ENCODE measurements around the gene P4HA2. TPM values are rescaled to one million over a fixed set of nuclear protein-coding genes. Genes with fewer than 3 reads are reported as not detected.
A peak's percentile ranks its signal among the peaks of the same experiment; 100 is the strongest.

The P4HA2 gene
- total RNA-seq, 1 experiment from 2014 or later: 36.8 TPM

GRCh38 chr5:132253008-132253441, 25.4 kb upstream of the P4HA2 start:
- no peak for DNase-seq (ENCODE audit: extremely low read depth, low read depth)

DNA sequence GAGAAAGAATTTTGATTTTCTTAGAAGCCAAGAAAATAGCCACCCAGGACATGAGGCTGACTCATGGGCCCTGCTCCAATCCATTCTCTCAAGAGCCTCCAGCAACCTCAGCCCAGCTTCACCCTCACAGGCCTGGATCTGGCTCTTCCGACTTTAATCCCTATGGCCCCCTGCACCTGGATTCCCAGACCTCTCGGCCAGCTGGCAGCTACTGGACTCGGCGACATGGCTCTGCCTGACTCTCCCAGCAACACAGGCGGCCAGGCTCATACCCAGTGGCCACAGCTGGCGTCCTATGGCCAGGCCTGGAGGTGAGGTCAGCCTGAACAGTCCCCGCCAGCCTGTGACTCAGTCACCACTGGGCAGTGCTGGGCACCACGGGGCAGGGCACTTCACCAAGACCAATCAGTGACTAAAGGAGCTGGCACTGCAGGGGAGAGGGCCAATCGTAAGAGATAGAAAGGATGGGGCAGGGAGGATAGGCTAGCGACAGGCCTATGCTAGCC, 23.6 kb upstream of the P4HA2 start:
- DNase-seq (ENCODE audit: extremely low read depth, low read depth): no peak

- no peak for DNase-seq (ENCODE audit: extremely low read depth, low read depth)
Observed at GRCh38 chr5:132250547-132250946, 22.9 kb upstream of the P4HA2 start.

GRCh38 chr5:132246806-132247205, 19.2 kb upstream of the P4HA2 start:
- no peak for DNase-seq (ENCODE audit: extremely low read depth, low read depth)

DNA sequence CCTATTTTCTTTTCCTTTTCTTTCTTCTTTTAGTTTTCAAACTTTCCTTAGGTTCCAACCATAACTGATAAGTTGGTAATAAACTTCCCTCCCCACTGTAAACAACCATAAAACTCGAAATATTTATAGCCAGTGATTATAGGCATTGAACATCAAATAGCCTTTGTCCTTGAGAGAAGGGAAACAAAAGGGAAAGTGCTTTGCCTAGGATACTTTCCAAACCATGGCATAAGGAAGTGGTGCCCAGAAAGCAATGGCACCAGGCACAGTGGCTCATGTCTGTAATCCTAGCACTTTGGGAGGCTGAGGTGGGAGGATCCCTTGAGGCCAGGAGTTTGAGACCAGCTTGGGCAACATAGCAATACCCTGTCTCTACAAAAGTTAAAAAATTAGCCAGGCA, 17.9 kb upstream of the P4HA2 start:
- no peak for DNase-seq (ENCODE audit: extremely low read depth, low read depth)

GRCh38 chr5:132243366-132243977, 15.8 kb upstream of the P4HA2 start:
- no peak for DNase-seq (ENCODE audit: extremely low read depth, low read depth)

DNA sequence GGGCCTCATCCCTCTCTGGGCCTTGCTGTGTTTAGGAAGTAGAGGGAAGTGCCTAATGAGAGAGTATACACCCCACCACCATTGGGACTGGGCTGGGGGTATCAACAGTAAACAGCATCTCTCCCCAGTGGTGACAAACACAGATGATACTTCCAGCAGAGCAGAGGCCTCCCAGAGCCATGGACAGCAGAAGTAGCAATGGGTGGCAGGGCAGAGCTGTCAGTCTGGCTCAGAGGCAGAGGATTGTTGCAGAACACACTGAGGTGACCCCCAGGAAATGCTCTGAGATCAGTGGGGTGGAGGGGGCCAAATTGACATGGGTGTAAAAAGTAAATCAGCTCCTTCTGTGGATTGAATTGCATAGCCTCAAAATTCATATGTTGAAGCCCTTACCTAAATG, 12.1 kb upstream of the P4HA2 start:
- no peak for DNase-seq (ENCODE audit: extremely low read depth, low read depth)

DNA sequence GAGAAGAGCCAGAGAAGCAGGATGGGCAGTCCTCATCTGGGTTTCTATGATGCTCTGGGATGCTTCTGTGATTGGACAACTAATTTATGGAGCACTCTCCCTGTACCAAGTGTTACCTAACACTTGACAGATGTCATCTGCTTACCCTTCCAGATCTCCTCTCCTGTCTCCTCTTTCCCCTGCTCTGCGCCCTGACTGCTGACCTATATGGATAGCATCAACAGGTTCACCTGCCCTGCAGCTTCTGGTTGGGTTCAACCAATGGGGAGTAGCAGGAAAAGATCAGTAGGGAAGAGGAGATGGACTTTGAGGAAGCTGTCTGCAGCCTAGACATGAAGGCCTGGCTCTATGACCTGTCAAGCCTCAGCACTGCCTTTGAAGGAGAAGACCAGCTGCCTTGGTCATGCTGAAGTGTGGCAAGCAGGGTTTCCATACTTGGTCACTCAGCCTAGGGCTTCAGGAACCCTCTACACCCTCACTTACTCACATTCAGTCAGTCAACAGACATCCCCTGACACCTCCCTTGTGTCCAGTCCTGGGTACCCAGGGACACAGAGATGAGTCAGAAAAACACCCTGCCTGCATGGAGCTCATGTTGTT, 11.3 kb upstream of the P4HA2 start:
- no peak for DNase-seq (ENCODE audit: extremely low read depth, low read depth)

GRCh38 chr5:132238169-132238744, 10.6 kb upstream of the P4HA2 start:
- peak; percentile 62 for DNase-seq (ENCODE audit: extremely low read depth, low read depth)

DNA sequence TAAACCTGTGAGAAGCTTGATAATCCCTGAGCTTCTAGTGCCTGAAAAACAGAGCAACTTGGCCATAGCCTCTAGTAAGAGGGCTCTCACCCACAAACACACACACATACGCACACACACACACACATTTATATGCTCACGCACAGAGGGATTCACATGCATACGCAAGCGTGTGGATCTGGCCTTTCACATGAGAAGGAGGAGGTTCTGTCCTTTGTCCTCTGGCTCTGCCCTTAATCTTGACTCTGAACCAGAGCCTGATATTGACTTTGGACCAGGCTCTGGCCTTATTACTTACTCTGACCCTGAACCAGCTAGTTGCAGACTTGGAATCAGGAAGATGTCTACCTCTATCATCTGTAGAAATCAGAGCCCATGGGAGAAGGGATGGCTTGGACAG, 10.0 kb upstream of the P4HA2 start:
- no peak for DNase-seq (ENCODE audit: extremely low read depth, low read depth)

- no peak for DNase-seq (ENCODE audit: extremely low read depth, low read depth)
Observed at GRCh38 chr5:132237141-132237540, 9.5 kb upstream of the P4HA2 start.

DNA sequence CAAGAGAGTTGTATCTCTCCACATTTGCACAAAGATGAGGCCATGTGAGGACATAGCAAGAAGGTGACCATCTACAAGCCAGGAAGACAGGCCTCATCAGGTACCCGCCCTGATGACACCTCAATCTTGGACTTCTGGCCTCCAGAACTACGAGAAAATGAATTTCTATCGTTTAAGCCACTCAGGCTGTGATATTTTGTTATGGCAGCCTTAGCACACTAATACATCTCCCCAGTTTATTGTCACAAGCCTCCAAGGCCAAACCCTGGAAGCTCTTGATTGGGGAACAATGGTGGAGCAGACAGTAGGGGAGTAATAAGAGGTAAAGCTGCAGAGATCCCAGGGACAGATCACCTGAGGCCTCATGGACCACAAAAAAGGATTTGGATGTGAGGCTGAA, 7.7 kb upstream of the P4HA2 start:
- DNase-seq (ENCODE audit: extremely low read depth, low read depth): no peak

GRCh38 chr5:132234684-132235062, 7.0 kb upstream of the P4HA2 start:
- DNase-seq (ENCODE audit: extremely low read depth, low read depth): no peak

GRCh38 chr5:132233811-132234683, 6.4 kb upstream of the P4HA2 start:
- DNase-seq (ENCODE audit: extremely low read depth, low read depth): no peak

GRCh38 chr5:132233081-132233480, 5.4 kb upstream of the P4HA2 start:
- no peak for DNase-seq (ENCODE audit: extremely low read depth, low read depth)

- DNase-seq (ENCODE audit: extremely low read depth, low read depth): no peak
Observed at GRCh38 chr5:132232465-132232864, 4.8 kb upstream of the P4HA2 start.

DNA sequence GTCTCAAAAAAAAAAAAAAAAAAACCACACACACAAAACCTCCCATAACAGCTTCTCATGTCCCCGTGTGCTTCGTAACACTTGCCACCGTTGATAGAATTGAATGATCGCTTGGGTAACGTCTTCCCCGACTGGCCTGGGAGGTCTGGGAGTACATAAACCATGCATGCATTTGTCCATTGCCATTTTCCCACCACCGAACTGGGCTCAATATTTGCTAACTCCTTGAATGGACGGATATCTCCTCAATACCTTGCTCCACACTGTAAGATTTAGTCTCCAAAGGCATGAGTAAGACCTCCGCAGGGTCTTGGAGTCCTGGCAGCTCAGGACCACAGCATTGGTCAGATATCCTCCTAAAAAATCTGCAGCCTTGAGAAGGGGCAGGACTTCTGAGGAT, 3.2 kb upstream of the P4HA2 start:
- DNase-seq (ENCODE audit: extremely low read depth, low read depth): no peak

GRCh38 chr5:132229236-132229635, 1.6 kb upstream of the P4HA2 start:
- DNase-seq (ENCODE audit: extremely low read depth, low read depth): no peak

DNA sequence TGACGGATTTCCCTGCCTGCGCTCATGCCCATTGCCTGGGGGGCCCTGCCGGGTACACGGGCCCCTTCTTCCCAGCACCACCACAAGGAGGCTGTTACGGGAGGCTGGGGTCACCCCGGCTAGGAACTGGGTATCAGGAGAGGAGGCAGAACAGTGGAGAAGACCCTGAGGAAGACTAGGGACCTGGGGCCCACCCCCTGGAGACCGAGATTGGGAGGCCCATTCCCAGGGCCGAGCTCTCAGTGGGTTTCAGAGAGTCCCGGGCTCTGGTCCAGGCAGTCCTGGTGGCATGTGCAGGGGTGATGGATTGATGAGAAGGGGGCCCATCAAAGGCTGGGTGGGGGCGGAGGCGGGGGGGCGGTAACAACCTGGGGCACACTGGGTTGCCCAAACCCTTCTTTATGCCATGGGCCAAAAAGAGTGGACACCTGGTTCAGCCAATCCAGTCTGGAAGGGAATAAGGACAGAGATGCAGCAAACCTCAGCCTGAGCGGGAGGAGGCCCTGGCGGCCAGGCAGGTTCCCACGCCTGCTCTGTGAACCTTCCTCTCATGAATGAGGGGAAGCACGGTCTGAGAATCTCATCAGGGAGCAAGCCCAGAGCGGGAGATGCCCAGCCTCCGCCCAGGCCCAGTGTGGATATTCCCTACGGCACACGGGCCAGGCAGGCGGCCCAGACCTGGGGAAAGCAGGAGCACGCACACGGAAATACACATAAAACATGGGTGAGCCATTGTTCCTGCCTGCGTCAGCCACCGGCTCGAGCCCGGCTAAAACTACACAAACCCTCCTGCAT, 785 bp upstream of the P4HA2 start:
- no peak for DNase-seq (ENCODE audit: extremely low read depth, low read depth)

DNA sequence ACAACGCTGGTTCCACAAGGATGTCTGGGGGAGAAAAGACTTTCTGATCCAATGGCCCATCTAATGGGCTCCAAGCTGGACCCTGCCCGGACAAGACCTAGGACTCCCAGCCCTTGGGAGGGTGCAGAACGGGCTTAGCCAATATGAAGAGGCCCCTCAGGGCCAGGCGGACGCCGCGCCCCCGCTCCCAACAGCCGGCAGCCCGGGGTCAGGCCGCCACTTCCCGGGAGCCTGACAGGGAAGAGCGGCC, 493 bp downstream of the P4HA2 start:
- DNase-seq (ENCODE audit: extremely low read depth, low read depth): no peak
